Panc1 (cell line): ENCODE measurements around the gene DCANP1. TPM values are rescaled to one million over a fixed set of nuclear protein-coding genes. Genes with fewer than 3 reads are reported as not detected.

Experiments
- ATAC-seq: fragments of 200-7000 bp; cut with Tn5 transposase; 2 replicates; pipeline ENCODE4 v1.9.1; 2020; ENCODE audit warnings: mild to moderate bottlenecking, moderate library complexity
- BruUV-seq: library from RNA; stranded (reverse); fragments of 400-500 nt; replicated peaks from 2 replicates; lab custom pipeline; 2021; lab: Mats Ljungman, UMichigan
- CTCF ChIA-PET: fragments of 300-600 bp; sonication (Branson Sonifier 250); formaldehyde crosslinking; loops from one replicate; lab custom pipeline; 2022; ENCODE audit warnings: antibody characterized with exemption; lab: Charles Lee
- POLR2A ChIA-PET: fragments of 300-600 bp; sonication (Branson Sonifier 250); formaldehyde crosslinking; loops from one replicate; lab custom pipeline; 2022; ENCODE audit warnings: antibody characterized with exemption; lab: Charles Lee
- DNase-seq: peaks from one replicate; pipeline ENCODE4 v3.0.0-alpha.2; 2010; ENCODE audit warnings: low read depth, low spot score
- H3K27ac ChIP-seq: 2 replicates; pipeline ENCODE4 v1.5.1; 2011; ENCODE audit warnings: mild to moderate bottlenecking, low read length, inconsistent platforms
- H3K27me3 ChIP-seq: fragments of 200-500 bp; sonication (Bioruptor generic); 2 replicates; pipeline ENCODE4 v1.6.0; 2014; ENCODE audit warnings: low read length, inconsistent platforms; ENCODE audit not compliant: control insufficient read depth, insufficient read depth
- H3K36me3 ChIP-seq: fragments of 200-500 bp; sonication (Bioruptor generic); 2 replicates; pipeline ENCODE4 v1.5.1; 2014; ENCODE audit warnings: inconsistent platforms, mild to moderate bottlenecking, low read length, moderate library complexity; ENCODE audit not compliant: control insufficient read depth, insufficient read depth
- H3K4me1 ChIP-seq: 2 replicates; pipeline ENCODE4 v1.5.1; 2011; ENCODE audit warnings: inconsistent platforms, mild to moderate bottlenecking, low read length, moderate library complexity; ENCODE audit not compliant: control insufficient read depth, insufficient read depth
- H3K4me3 ChIP-seq, 2 experiments: 2 replicates each; pipeline ENCODE4 v1.5.1; 2011 to 2012; ENCODE audit warnings: low read depth in 2 of 2, low read length in 2 of 2, mild to moderate bottlenecking in 2 of 2, inconsistent platforms in 1 of 2, moderate library complexity in 1 of 2
- H3K9me3 ChIP-seq: fragments of 200-500 bp; sonication (Bioruptor generic); 2 replicates; pipeline ENCODE4 v1.5.1; 2014; ENCODE audit warnings: low read depth, mild to moderate bottlenecking, inconsistent platforms, low read length, moderate library complexity; ENCODE audit not compliant: control insufficient read depth, insufficient read depth
- CTCF ChIP-seq: fragments of 450-650 bp; IDR thresholded peaks from 2 replicates; pipeline ENCODE4 v1.5.1; 2017; ENCODE audit warnings: mild to moderate bottlenecking
- POLR2AphosphoS5 ChIP-seq: IDR thresholded peaks from 2 replicates; pipeline ENCODE4 v1.6.1; 2012; ENCODE audit warnings: mild to moderate bottlenecking, low read depth, low read length, moderate library complexity
- REST ChIP-seq, 2 experiments: IDR thresholded peaks; 2 replicates each; pipeline ENCODE4 v1.6.1; 2011 to 2012; ENCODE audit warnings: low read depth in 2 of 2, control low read depth in 1 of 2, low read length in 1 of 2, mild to moderate bottlenecking in 1 of 2, moderate library complexity in 1 of 2; ENCODE audit not compliant: insufficient read depth in 1 of 2
- SIN3A ChIP-seq: IDR thresholded peaks from 2 replicates; pipeline ENCODE4 v1.6.1; 2012; ENCODE audit warnings: low read depth, mild to moderate bottlenecking, low read length, moderate library complexity, borderline replicate concordance; ENCODE audit not compliant: insufficient read depth
- TCF7L2 ChIP-seq: IDR thresholded peaks from 2 replicates; pipeline ENCODE4 v1.6.1; 2011; ENCODE audit warnings: mild to moderate bottlenecking, low read depth, low read length, inconsistent platforms
- in situ Hi-C: cut with HindIII; loops from 2 replicates; pipeline ENCODE4 v1.10.0; 2016; ENCODE audit warnings: low sequenced_read_pairs, low pct_unique_long_range_greater_than_20kb
- intact Hi-C: fragments of 100-400 bp; cut with micrococcal nuclease; formaldehyde crosslinking; loops from one replicate; pipeline ENCODE4 v1.10.0; 2022; ENCODE audit not compliant: unreplicated experiment
- total RNA-seq: library from RNA; stranded (reverse); gene quantifications from one replicate; pipeline ENCODE4 v1.2.1, GENCODE V29; 2021; ENCODE audit not compliant: unreplicated experiment

The DCANP1 gene
- total RNA-seq, 1 experiment from 2014 or later: not detected

GRCh38 chr5:135455876-135456237, 8.7 kb upstream of the DCANP1 start:
- no peaks in the 10 kb centered on the region for H3K9me3 ChIP-seq
- no peak overlapping the region for H3K27ac ChIP-seq
- 0 out of 2 replicates have a peak, but pooled peaks cover 4% of the 10 kb centered on the region for H3K4me1 ChIP-seq
- H3K4me3 ChIP-seq: no peak overlapping the region
- H3K36me3 ChIP-seq: no peaks in the 10 kb centered on the region
- CTCF ChIA-PET: interaction anchor here (0.6 to 2.9 kb wide), 4 partner anchors 57 to 110 kb away, joined by 3 to 12 read pairs (median 6); no protein-coding TSS in a partner anchor
- no TSS peak for BruUV-seq
- no peak for DNase-seq
- no peak for ATAC-seq
- POLR2A ChIA-PET: no interaction called here
- intact Hi-C loops: no loop called here
- TF ChIP-seq CTCF: no peak
- TF ChIP-seq SIN3A: no peak
- H3K27me3 ChIP-seq: peaks cover 15% of the 10 kb centered on the region
- in situ Hi-C loops: loop anchor here (25.0 kb wide), 1 partner anchor 381 kb away; the partner anchor contains the start of gene SLC25A48

GRCh38 chr5:135454946-135455345, 7.8 kb upstream of the DCANP1 start:
- intact Hi-C loops (no loop called here), in situ Hi-C loops (loop anchor here (25.0 kb wide), 1 partner anchor 382 kb away; the partner anchor contains the start of gene SLC25A48)
- no peak overlapping the region for H3K27ac ChIP-seq
- BruUV-seq: no TSS peak
- no peaks in the 10 kb centered on the region for H3K36me3 ChIP-seq
- ATAC-seq: no peak
- DNase-seq: no peak
- 0 out of 2 replicates have a peak, but pooled peaks cover 4% of the 10 kb centered on the region for H3K4me1 ChIP-seq
- H3K27me3 ChIP-seq: peaks cover 13% of the 10 kb centered on the region
- no peak for TF ChIP-seq TCF7L2
- TF ChIP-seq POLR2AphosphoS5: no peak
- no peak for TF ChIP-seq CTCF
- TF ChIP-seq REST (IDR thresholded peaks at IDR 0.05; ENCODE audit: insufficient read depth in 1 of 2, low read depth in 2 of 2, low read length in 1 of 2): no peak
- TF ChIP-seq SIN3A: no peak
- no peak overlapping the region for H3K4me3 ChIP-seq
- no peaks in the 10 kb centered on the region for H3K9me3 ChIP-seq
- ChIA-PET CTCF (interaction anchor here (0.8 kb wide), 1 partner anchor 11 kb away, joined by 3 read pairs; no protein-coding TSS in a partner anchor), POLR2A (no interaction called here)
